ENCODE results near the gene IRAK1. TPM values are rescaled to one million over a fixed set of nuclear protein-coding genes. Genes with fewer than 3 reads are reported as not detected.
A peak's percentile ranks its signal among the peaks of the same experiment; 100 is the strongest.

IRAK1 gene
- polyA plus RNA-seq, 1 of the 3 experiments (the other 2 are of a cell fraction), result 68.5 TPM

GRCh38 chrX:153974003-153974725 is 45.5 kb downstream of the IRAK1 start:
- TF ChIP-seq EZH2phosphoT487 (IDR thresholded peaks at IDR 0.05; ENCODE audit: borderline replicate concordance, low read depth) (no peak), TAF1 (IDR thresholded peaks at IDR 0.05; ENCODE audit: borderline replicate concordance, low read depth, low read length) (no peak), GATA2 (CRISPR knock-in tag; IDR thresholded peaks at IDR 0.05) (no peak), ELF1 (IDR thresholded peaks at IDR 0.05) (no peak), MXI1 (IDR thresholded peaks at IDR 0.05; ENCODE audit: low read depth, low read length) (no peak), RXRA (IDR thresholded peaks at IDR 0.05; ENCODE audit: borderline replicate concordance, low read depth) (no peak), RCOR1 (IDR thresholded peaks at IDR 0.05; ENCODE audit: low read length) (no peak), CHD2 (IDR thresholded peaks at IDR 0.05; ENCODE audit: low read length, partially characterized antibody) (no peak), GABPA (IDR thresholded peaks at IDR 0.05; ENCODE audit: low read depth) (no peak), SIN3A (IDR thresholded peaks at IDR 0.05; ENCODE audit: borderline replicate concordance, low read depth, low read length) (no peak), TEAD4 (IDR thresholded peaks at IDR 0.05; ENCODE audit: borderline replicate concordance, insufficient read depth) (no peak), REST (IDR thresholded peaks at IDR 0.05; ENCODE audit: low read depth, low read length) (no peak), FOXM1 (IDR thresholded peaks at IDR 0.05; ENCODE audit: low read depth) (no peak), POLR2AphosphoS5 (IDR thresholded peaks at IDR 0.05; ENCODE audit: low read depth, low read length) (no peak), TCF12 (IDR thresholded peaks at IDR 0.05) (no peak), NRF1 (IDR thresholded peaks at IDR 0.05; ENCODE audit: low read depth, low read length) (no peak), IRF3 (IDR thresholded peaks at IDR 0.05; ENCODE audit: low read depth, low read length) (no peak)
- TF ChIP-seq, protein P1, sequence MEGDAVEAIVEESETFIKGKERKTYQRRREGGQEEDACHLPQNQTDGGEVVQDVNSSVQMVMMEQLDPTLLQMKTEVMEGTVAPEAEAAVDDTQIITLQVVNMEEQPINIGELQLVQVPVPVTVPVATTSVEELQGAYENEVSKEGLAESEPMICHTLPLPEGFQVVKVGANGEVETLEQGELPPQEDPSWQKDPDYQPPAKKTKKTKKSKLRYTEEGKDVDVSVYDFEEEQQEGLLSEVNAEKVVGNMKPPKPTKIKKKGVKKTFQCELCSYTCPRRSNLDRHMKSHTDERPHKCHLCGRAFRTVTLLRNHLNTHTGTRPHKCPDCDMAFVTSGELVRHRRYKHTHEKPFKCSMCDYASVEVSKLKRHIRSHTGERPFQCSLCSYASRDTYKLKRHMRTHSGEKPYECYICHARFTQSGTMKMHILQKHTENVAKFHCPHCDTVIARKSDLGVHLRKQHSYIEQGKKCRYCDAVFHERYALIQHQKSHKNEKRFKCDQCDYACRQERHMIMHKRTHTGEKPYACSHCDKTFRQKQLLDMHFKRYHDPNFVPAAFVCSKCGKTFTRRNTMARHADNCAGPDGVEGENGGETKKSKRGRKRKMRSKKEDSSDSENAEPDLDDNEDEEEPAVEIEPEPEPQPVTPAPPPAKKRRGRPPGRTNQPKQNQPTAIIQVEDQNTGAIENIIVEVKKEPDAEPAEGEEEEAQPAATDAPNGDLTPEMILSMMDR (IDR thresholded peaks at IDR 0.05), result no peak
- TF ChIP-seq, protein P2, sequence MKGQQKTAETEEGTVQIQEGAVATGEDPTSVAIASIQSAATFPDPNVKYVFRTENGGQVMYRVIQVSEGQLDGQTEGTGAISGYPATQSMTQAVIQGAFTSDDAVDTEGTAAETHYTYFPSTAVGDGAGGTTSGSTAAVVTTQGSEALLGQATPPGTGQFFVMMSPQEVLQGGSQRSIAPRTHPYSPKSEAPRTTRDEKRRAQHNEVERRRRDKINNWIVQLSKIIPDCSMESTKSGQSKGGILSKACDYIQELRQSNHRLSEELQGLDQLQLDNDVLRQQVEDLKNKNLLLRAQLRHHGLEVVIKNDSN (IDR thresholded peaks at IDR 0.05; ENCODE audit: borderline replicate concordance, low read depth), result no peak
- TF ChIP-seq, protein P3, sequence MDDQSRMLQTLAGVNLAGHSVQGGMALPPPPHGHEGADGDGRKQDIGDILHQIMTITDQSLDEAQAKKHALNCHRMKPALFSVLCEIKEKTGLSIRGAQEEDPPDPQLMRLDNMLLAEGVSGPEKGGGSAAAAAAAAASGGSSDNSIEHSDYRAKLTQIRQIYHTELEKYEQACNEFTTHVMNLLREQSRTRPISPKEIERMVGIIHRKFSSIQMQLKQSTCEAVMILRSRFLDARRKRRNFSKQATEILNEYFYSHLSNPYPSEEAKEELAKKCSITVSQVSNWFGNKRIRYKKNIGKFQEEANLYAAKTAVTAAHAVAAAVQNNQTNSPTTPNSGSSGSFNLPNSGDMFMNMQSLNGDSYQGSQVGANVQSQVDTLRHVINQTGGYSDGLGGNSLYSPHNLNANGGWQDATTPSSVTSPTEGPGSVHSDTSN (IDR thresholded peaks at IDR 0.05), result no peak
- no peaks in the 10 kb centered on the region for H3K27me3 ChIP-seq (ENCODE audit: insufficient read depth)
- 0 out of 2 replicates have a peak overlapping the region, but pooled peaks have one; percentile 86 for H3K4me2 ChIP-seq
- H3F3A ChIP-seq (replicated peaks; ENCODE audit: insufficient read depth), result peaks cover 7% of the 10 kb centered on the region
- no peaks in the 10 kb centered on the region for H3K9me3 ChIP-seq
- 95% methylated on average over 8 of the region's 14 CpGs for WGBS (ENCODE audit: low lambda C conversion rate)
- H3K9ac ChIP-seq, result peak overlapping the region; percentile 90; the same call in 1 of the 2 replicates
- H2AFZ ChIP-seq (ENCODE audit: low read depth), result no peak overlapping the region
- no peaks in the 10 kb centered on the region for H3K9me2 ChIP-seq
- DNase-seq, result no peak
- peaks cover 0 to 23% of the 10 kb centered on the region in 2 experiments; a peak in 1 of 4 replicates for H3K4me1 ChIP-seq (ENCODE audit: control insufficient read depth in 1 of 2, insufficient read depth in 2 of 2, low read depth in 1 of 2, low read length in 1 of 2)
- POLR2A ChIA-PET, result interaction anchor here (0.5 to 1.3 kb wide), 2 partner anchors 45 to 173 kb away, joined by 3 read pairs; no protein-coding TSS in a partner anchor
- peaks cover 7% of the 10 kb centered on the region for H4K20me1 ChIP-seq (ENCODE audit: insufficient read depth)
- H3K79me2 ChIP-seq (ENCODE audit: insufficient read depth), result peaks cover 35% of the 10 kb centered on the region
- no peak overlapping the region for H3K4me3 ChIP-seq (ENCODE audit: low read depth in 2 of 2, low read length in 1 of 2)
- peak overlapping the region; percentile 36 to 99; a peak in 3 of 4 replicates for H3K27ac ChIP-seq (ENCODE audit: low read depth in 2 of 2, low read length in 1 of 2)
- H3K36me3 ChIP-seq (replicated peaks in 1 of 2; ENCODE audit: control insufficient read depth in 1 of 2, insufficient read depth in 2 of 2, low read length in 1 of 2), result no peaks in the 10 kb centered on the region
- CTCF ChIA-PET, result interaction anchor here (1.4 to 1.9 kb wide), 2 partner anchors 27 to 39 kb away, joined by 4 to 13 read pairs; no protein-coding TSS in a partner anchor
